ENCODE data around the gene ABCF2. TPM values are rescaled to one million over a fixed set of nuclear protein-coding genes. Genes with fewer than 3 reads are reported as not detected.

The ABCF2 gene
- total RNA-seq, 2 donors from 2014 or later = 25.6 to 38.3 TPM

DNA sequence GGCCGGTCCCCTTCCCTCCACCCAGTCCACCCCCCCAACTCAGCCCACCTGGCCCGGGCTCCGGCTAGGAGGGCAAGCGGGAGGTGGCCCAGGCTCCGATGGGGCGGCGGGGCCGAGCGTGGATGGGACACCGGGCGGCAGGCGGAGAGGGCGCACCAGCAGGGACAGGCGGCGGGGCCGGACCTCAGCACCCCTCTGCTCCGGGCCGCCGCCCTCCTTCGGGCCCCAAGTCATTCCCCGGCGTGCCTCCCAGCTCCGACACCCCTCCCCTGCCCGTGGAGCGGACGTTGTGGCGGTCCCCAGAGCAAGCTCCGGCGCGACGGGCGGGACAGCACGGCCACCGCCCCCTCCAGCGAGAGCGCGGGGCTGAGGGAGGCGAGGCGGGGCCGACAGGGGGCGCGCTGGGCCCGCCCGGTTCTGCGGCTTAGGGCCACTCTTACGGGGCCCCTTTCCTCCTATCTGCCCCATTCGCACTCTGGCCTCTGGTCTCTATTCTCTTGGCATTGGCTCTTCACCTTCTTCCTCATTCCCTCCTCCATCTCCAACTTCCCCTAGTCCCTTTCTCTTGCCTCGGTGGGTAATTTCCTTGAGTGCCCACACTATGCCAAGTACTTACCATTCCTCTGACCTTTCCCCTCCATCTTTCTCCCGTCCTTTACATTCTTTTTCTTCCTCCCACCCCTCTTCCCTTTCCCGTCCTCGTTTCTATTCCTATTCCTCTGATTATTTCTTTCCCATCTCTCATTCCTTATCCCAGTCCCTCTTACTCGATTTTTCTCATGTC, 58.8 kb downstream of the ABCF2 start:
- Histone ChIP-seq H3K27ac (no peak overlapping the region), H3K4me3 (peak overlapping the region; percentile 40), H3K36me3 (no peaks in the 10 kb centered on the region), H3K4me1 (peaks cover 6% of the 10 kb centered on the region), H3K27me3 (peaks cover 44% of the 10 kb centered on the region), H3K9me3 (no peaks in the 10 kb centered on the region), H3K9ac (ENCODE audit: low read depth in 2 of 2, low read length in 2 of 2) (no peak overlapping the region)
- DNase-seq = peak; percentile 37
- TF ChIP-seq, protein P1, sequence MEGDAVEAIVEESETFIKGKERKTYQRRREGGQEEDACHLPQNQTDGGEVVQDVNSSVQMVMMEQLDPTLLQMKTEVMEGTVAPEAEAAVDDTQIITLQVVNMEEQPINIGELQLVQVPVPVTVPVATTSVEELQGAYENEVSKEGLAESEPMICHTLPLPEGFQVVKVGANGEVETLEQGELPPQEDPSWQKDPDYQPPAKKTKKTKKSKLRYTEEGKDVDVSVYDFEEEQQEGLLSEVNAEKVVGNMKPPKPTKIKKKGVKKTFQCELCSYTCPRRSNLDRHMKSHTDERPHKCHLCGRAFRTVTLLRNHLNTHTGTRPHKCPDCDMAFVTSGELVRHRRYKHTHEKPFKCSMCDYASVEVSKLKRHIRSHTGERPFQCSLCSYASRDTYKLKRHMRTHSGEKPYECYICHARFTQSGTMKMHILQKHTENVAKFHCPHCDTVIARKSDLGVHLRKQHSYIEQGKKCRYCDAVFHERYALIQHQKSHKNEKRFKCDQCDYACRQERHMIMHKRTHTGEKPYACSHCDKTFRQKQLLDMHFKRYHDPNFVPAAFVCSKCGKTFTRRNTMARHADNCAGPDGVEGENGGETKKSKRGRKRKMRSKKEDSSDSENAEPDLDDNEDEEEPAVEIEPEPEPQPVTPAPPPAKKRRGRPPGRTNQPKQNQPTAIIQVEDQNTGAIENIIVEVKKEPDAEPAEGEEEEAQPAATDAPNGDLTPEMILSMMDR (IDR thresholded peaks at IDR 0.05) = peak; percentile 82
- intact Hi-C loops (cut with DNase I) = no loop called here

DNA sequence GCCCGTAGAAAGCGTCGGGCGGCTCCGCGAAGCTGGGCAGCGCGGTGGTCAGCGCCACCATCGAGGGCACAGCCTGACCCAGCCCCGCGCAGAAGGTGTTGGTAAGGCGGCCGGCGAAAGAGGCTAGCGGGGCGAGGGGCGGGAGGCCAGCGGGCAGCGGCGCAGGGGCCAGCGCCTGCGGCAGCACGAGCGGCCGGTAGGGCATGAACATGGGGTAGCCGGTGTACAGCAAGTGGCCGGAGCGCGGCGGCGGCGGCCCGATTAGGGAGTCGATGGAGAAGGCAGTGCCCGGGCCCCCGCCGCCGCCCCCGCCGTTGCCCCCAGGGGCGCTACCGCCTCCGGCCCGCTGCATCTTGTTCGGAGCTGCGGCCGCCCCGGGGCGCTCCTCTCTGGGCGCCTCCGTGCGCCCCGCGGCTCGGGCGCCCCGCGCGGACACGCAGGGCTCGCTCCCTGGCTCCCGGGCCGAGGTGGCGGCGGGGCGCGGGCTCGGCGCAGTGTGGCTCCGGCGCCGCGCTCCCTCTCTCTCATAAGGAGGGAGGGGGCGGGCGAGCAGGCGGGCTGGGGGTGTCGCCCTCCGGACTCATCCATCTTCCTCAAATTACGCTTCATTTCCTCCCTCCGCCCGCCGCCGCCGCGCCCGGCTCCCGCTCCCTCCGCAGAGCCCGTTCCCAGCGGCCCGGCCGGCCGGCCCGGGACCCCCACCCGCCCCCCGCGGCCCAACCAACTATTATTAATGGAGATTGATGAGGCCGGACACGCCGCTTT, 59.6 kb downstream of the ABCF2 start, which contains the start of gene GBX1:
GBX1 (minus strand) TSS at position 498 of the 765 bp plus-strand sequence; CDS start at position 352, 146 bp downstream.
- TF ChIP-seq, protein P1 (IDR thresholded peaks at IDR 0.05) = no peak

DNA sequence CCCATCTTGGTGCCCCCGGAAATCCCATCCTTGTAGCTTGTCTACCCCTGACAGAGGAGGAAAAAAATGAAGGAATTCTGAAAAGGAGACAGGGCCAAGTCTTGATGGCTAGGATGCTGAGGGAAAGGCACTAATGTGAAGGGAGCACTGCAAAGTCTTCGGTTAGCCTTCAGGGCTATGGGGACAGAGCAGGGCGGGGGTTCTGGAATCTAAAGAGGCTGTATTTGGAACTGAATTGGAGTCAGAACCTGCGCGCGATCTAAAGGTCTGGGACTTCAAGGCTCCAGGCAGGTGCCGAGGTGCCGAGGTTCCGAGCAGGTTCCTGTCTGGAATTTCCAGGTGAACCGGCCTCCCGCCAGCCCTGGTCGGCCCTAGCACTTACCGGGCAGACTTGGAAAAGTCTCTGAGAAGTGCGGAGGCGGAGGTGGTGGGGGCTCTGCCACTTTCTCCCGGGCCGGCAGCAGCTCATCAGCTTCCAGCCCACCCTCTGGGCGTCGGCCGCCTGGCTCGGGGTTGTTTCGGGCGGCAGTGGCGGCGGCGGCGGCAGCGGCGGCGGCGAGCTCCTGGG, 60.3 kb downstream of the ABCF2 start:
- DNase-seq = no peak
- Histone ChIP-seq H3K27me3 (peaks cover 44% of the 10 kb centered on the region), H3K36me3 (no peaks in the 10 kb centered on the region), H3K9me3 (no peaks in the 10 kb centered on the region), H3K4me3 (peak overlapping the region; percentile 40), H3K27ac (no peak overlapping the region), H3K4me1 (peaks cover 6% of the 10 kb centered on the region), H3K9ac (ENCODE audit: low read depth in 2 of 2, low read length in 2 of 2) (no peak overlapping the region)
- intact Hi-C loops (cut with DNase I) = no loop called here
- TF ChIP-seq, protein P1 (IDR thresholded peaks at IDR 0.05) = no peak

More for the DNA sequence above, 59.6 kb downstream of the ABCF2 start, which contains the start of gene GBX1:
- intact Hi-C loops (cut with DNase I) = no loop called here
- peaks cover 44% of the 10 kb centered on the region for H3K27me3 ChIP-seq
- no peaks in the 10 kb centered on the region for H3K9me3 ChIP-seq
- H3K27ac ChIP-seq = no peak within 1 kb of the TSS
- H3K4me1 ChIP-seq = peaks cover 6% of the 10 kb centered on the region
- H3K4me3 ChIP-seq = peak within 1 kb of the TSS; percentile 40
- H3K36me3 ChIP-seq = no peaks in the 10 kb centered on the region
- no peak within 1 kb of the TSS for H3K9ac ChIP-seq (ENCODE audit: low read depth in 2 of 2, low read length in 2 of 2)
- DNase-seq = no peak

Other genes starting within 250 kb of the ABCF2 start
- gene KCNH2, start 248.9 kb downstream of the ABCF2 start, total RNA-seq = 1 to 10 TPM; 3.3 to 8.8 TPM
- 1 to 10 TPM; 4.0 to 4.2 TPM for gene NOS3, start 236.2 kb downstream of the ABCF2 start, total RNA-seq
- gene ATG9B, start 202.7 kb downstream of the ABCF2 start, total RNA-seq = 1 to 10 TPM in 1 of 2 donors, under 1 TPM in 1; 0.66 to 1.2 TPM
- 10 to 100 TPM; 26.7 to 59.5 TPM for gene ABCB8, start 198.8 kb downstream of the ABCF2 start, total RNA-seq
- gene ASIC3, start 178.7 kb downstream of the ABCF2 start, total RNA-seq = 1 to 10 TPM; 1.0 to 2.2 TPM
- gene CDK5, start 169.3 kb downstream of the ABCF2 start, total RNA-seq = 10 to 100 TPM; 11.3 to 15.9 TPM
- 100 to 1,000 TPM in 1 of 2 donors, 10 to 100 TPM in 1; 76.7 to 169 TPM for gene SLC4A2, start 167.6 kb downstream of the ABCF2 start, total RNA-seq
- 100 to 1,000 TPM in 1 of 2 donors, 10 to 100 TPM in 1; 67.0 to 149 TPM for gene FASTK, start 146.4 kb downstream of the ABCF2 start, total RNA-seq
- gene TMUB1, start 143.7 kb downstream of the ABCF2 start, total RNA-seq = 100 to 1,000 TPM in 1 of 2 donors, 10 to 100 TPM in 1; 73.4 to 103 TPM
- gene AGAP3, start 140.7 kb downstream of the ABCF2 start, total RNA-seq = 10 to 100 TPM; 50.8 to 79.2 TPM
- gene GBX1, start 59.5 kb downstream of the ABCF2 start, total RNA-seq = not detected
- gene ASB10, start 40.0 kb downstream of the ABCF2 start, total RNA-seq = not detected
- not detected for gene H2BK1, start 16.7 kb downstream of the ABCF2 start, total RNA-seq
- 10 to 100 TPM; 36.2 to 42.7 TPM for gene CHPF2, start 5.3 kb upstream of the ABCF2 start, total RNA-seq
- gene SMARCD3, start 21.5 kb upstream of the ABCF2 start, total RNA-seq = 1 to 10 TPM; 4.3 to 6.7 TPM
- gene NUB1, start 114.6 kb upstream of the ABCF2 start, total RNA-seq = 10 to 100 TPM; 42.3 to 55.2 TPM
- gene WDR86, start 182.8 kb upstream of the ABCF2 start, total RNA-seq = 1 to 10 TPM in 1 of 2 donors, not detected in 1; 1.2 TPM
- gene CRYGN, start 212.9 kb upstream of the ABCF2 start, total RNA-seq = not detected